IMR-90 (cell line): Measurements from ENCODE around the gene KLF1. TPM values are rescaled to one million over a fixed set of nuclear protein-coding genes. Genes with fewer than 3 reads are reported as not detected.
A peak's percentile ranks its signal among the peaks of the same experiment; 100 is the strongest.

ENCODE experiments used
- ATAC-seq: fragments of 200-7000 bp; cut with Tn5 transposase; 2 replicates; pipeline ENCODE4 v1.9.1; 2020; ENCODE audit warnings: low read depth, mild to moderate bottlenecking, moderate library complexity
- BruUV-seq: library from RNA; stranded (reverse); fragments of 400-500 nt; replicated peaks from 2 replicates; lab custom pipeline; 2021; lab: Mats Ljungman, UMichigan
- CTCF ChIA-PET: fragments of 300-600 bp; formaldehyde crosslinking; extraction: SDS; loops from one replicate; lab custom pipeline; 2021; ENCODE audit warnings: antibody characterized with exemption; lab: Yijun Ruan, JAX
- POLR2A ChIA-PET: fragments of 300-600 bp; sonication (Branson Sonifier 250); formaldehyde crosslinking; loops from one replicate; lab custom pipeline; 2022; ENCODE audit warnings: antibody characterized with exemption; ENCODE audit not compliant: unreplicated experiment; lab: Charles Lee
- DNase-seq: peaks from one replicate; pipeline ENCODE4 v3.0.0; 2013
- H2AFZ ChIP-seq: replicated peaks from 2 replicates; pipeline ENCODE3; 2013; ENCODE audit warnings: low read length, mild to moderate bottlenecking; ENCODE audit not compliant: poor library complexity
- H2AK5ac ChIP-seq: 2 replicates; pipeline ENCODE4 v1.6.1; 2013; ENCODE audit warnings: low read depth, low read length, inconsistent platforms
- H2AK9ac ChIP-seq: replicated peaks from 2 replicates; pipeline ENCODE3; 2013; ENCODE audit warnings: mild to moderate bottlenecking, low read depth, low read length, moderate library complexity; ENCODE audit not compliant: poor library complexity
- H2BK120ac ChIP-seq: 2 replicates; pipeline ENCODE4 v1.6.1; 2013; ENCODE audit warnings: low read depth, low read length, inconsistent platforms
- H2BK15ac ChIP-seq: 3 replicates; pipeline ENCODE4 v1.6.1; 2013; ENCODE audit warnings: low read depth, low read length, inconsistent platforms
- H2BK20ac ChIP-seq: 2 replicates; pipeline ENCODE4 v1.6.1; 2013; ENCODE audit warnings: low read depth, mild to moderate bottlenecking, inconsistent platforms, low read length, moderate library complexity
- H2BK5ac ChIP-seq: 2 replicates; pipeline ENCODE4 v1.6.1; 2013; ENCODE audit warnings: mild to moderate bottlenecking, low read depth, low read length, inconsistent platforms; ENCODE audit not compliant: poor library complexity, severe bottlenecking
- H3K14ac ChIP-seq: replicated peaks from 2 replicates; pipeline ENCODE4 v1.6.1; 2013; ENCODE audit warnings: low read depth, low read length, inconsistent platforms
- H3K18ac ChIP-seq: 2 replicates; pipeline ENCODE4 v1.6.1; 2013; ENCODE audit warnings: low read depth, low read length, control low read depth
- H3K23ac ChIP-seq: 2 replicates; pipeline ENCODE4 v1.6.1; 2013; ENCODE audit warnings: low read depth, low read length, inconsistent platforms
- H3K27ac ChIP-seq: 2 replicates; pipeline ENCODE4 v1.5.1; 2013; ENCODE audit warnings: mild to moderate bottlenecking, control low read depth, low read length; ENCODE audit not compliant: insufficient read depth
- H3K27me3 ChIP-seq: 2 replicates; pipeline ENCODE4 v1.6.1; 2013; ENCODE audit warnings: low read length; ENCODE audit not compliant: control insufficient read depth, insufficient read depth
- H3K36me3 ChIP-seq: 2 replicates; pipeline ENCODE4 v1.6.1; 2013; ENCODE audit warnings: low read length, mixed read lengths; ENCODE audit not compliant: control insufficient read depth, insufficient read depth
- H3K4ac ChIP-seq: 2 replicates; pipeline ENCODE4 v1.6.1; 2013; ENCODE audit warnings: low read depth, low read length, inconsistent platforms
- H3K4me1 ChIP-seq: 2 replicates; pipeline ENCODE4 v1.6.1; 2013; ENCODE audit warnings: low read length, mixed read lengths; ENCODE audit not compliant: control insufficient read depth, insufficient read depth
- H3K4me2 ChIP-seq: 2 replicates; pipeline ENCODE4 v1.6.1; 2013; ENCODE audit warnings: low read depth, mild to moderate bottlenecking, control low read depth, low read length, moderate library complexity
- H3K4me3 ChIP-seq: 2 replicates; pipeline ENCODE4 v1.5.1; 2013; ENCODE audit warnings: low read depth, mild to moderate bottlenecking, control low read depth, low read length, moderate library complexity; ENCODE audit not compliant: insufficient read depth
- H3K56ac ChIP-seq: 2 replicates; pipeline ENCODE4 v1.6.1; 2013; ENCODE audit warnings: low read length, inconsistent platforms; ENCODE audit not compliant: insufficient read depth; ENCODE audit errors: extremely low read depth
- H3K79me1 ChIP-seq, 2 experiments: 2 replicates each; pipeline ENCODE4 v1.6.1; 2013; ENCODE audit warnings: low read length in 2 of 2, inconsistent platforms in 1 of 2, low read depth in 1 of 2
- H3K9ac ChIP-seq: 2 replicates; pipeline ENCODE4 v1.6.1; 2013; ENCODE audit warnings: low read depth, low read length, control low read depth
- H3K9me1 ChIP-seq: 2 replicates; pipeline ENCODE4 v1.6.1; 2013; ENCODE audit warnings: low read length, inconsistent platforms; ENCODE audit not compliant: insufficient read depth
- H3K9me3 ChIP-seq: 2 replicates; pipeline ENCODE4 v1.6.1; 2013; ENCODE audit warnings: low read length; ENCODE audit not compliant: control insufficient read depth, insufficient read depth
- H4K20me1 ChIP-seq: 2 replicates; pipeline ENCODE4 v1.6.1; 2013; ENCODE audit warnings: low read length, inconsistent platforms; ENCODE audit not compliant: insufficient read depth
- H4K5ac ChIP-seq: 2 replicates; pipeline ENCODE4 v1.6.1; 2013; ENCODE audit warnings: mild to moderate bottlenecking, low read depth, low read length, control low read depth
- H4K8ac ChIP-seq, 2 experiments: 2 replicates each; pipeline ENCODE4 v1.6.1; 2013; ENCODE audit warnings: low read depth in 2 of 2, low read length in 2 of 2, control low read depth in 1 of 2, inconsistent platforms in 1 of 2
- H4K91ac ChIP-seq: 2 replicates; pipeline ENCODE4 v1.6.1; 2013; ENCODE audit warnings: low read depth, low read length, inconsistent platforms; ENCODE audit not compliant: insufficient read depth
- RCOR1 ChIP-seq: IDR thresholded peaks from 2 replicates; pipeline ENCODE4 v1.6.1; 2012; ENCODE audit warnings: mild to moderate bottlenecking, low read length, improper control_type of control experiment; ENCODE audit not compliant: insufficient replicate concordance
- WGBS, 2 experiments: methylation state at CpG; one replicate each; pipeline versions ENCODE4 v1.1.5 to v1.1.7; 2013; ENCODE audit warnings: missing lambda C conversion rate in 2 of 2; ENCODE audit not compliant: insufficient read length in 1 of 2; ENCODE audit errors: extremely low coverage in 2 of 2; 5-methylcytosine and 5-hydroxymethylcytosine counted together
- dilution Hi-C: fragments of 300-500 bp; cut with HindIII; formaldehyde crosslinking; loops from one replicate; pipeline ENCODE4 v1.14.3; 2018; ENCODE audit warnings: low sequenced_read_pairs; ENCODE audit not compliant: unreplicated experiment
- in situ Hi-C: fragments of 300-500 bp; cut with MboI; formaldehyde crosslinking; loops from 3 replicates; pipeline ENCODE4 v1.14.3; 2019; ENCODE audit warnings: low sequenced_read_pairs, inconsistent platforms, mixed read lengths
- intact Hi-C: fragments of 100-400 bp; cut with micrococcal nuclease; formaldehyde crosslinking; loops from 2 replicates; pipeline ENCODE4 v1.10.0; 2022
- polyA plus RNA-seq, 3 experiments: library from polyadenylated mRNA; depleted of rRNA; stranded (reverse); fragments of >200 nt; gene quantifications; 2 replicates each; pipeline ENCODE4 v1.2.3, GENCODE V29; 2012; ENCODE audit warnings: low replicate concordance in 1 of 3
- total RNA-seq: library from RNA; depleted of rRNA; stranded (reverse); fragments of >200 nt; gene quantifications from 2 replicates; pipeline ENCODE4 v1.2.3, GENCODE V29; 2012

Gene KLF1
- total and polyA plus RNA-seq, 2 of the 4 experiments (the other 2 are of a cell fraction): not detected

GRCh38 chr19:12858041-12858928, 28.7 kb downstream of the KLF1 start:
- BruUV-seq: no TSS peak
- in situ Hi-C loops: no loop called here
- DNase-seq (no peak), ATAC-seq (no peak)
- 97% methylated on average over 27 of the region's 35 CpGs; no CpG with 5 or more reads in 1 of the 2 experiments for WGBS, 2 experiments
- no peak overlapping the region for H2AFZ ChIP-seq
- H4K91ac ChIP-seq: no peak overlapping the region
- no peaks in the 10 kb centered on the region for H3K79me1 ChIP-seq
- H2AK9ac ChIP-seq: peak overlapping the region; percentile 65
- no peaks in the 10 kb centered on the region for H3K9me3 ChIP-seq
- H3K36me3 ChIP-seq: no peaks in the 10 kb centered on the region
- H2BK15ac ChIP-seq: no peak overlapping the region
- H3K4me2 ChIP-seq: no peak overlapping the region
- no peak overlapping the region for H2AK5ac ChIP-seq
- H2BK120ac ChIP-seq: no peak overlapping the region
- no peak overlapping the region for H4K5ac ChIP-seq
- no peak overlapping the region for H3K14ac ChIP-seq
- H3K56ac ChIP-seq: no peak overlapping the region
- H3K9ac ChIP-seq: no peak overlapping the region
- ChIA-PET CTCF (no interaction called here), POLR2A (interaction anchor here (0.6 kb wide), 1 partner anchor 12 kb away, joined by 5 read pairs; no protein-coding TSS in a partner anchor)
- no peaks in the 10 kb centered on the region for H3K4me1 ChIP-seq
- H3K4me3 ChIP-seq: no peak overlapping the region
- no peak overlapping the region for H3K27ac ChIP-seq
- H4K20me1 ChIP-seq: no peaks in the 10 kb centered on the region
- no peak overlapping the region for H2BK20ac ChIP-seq
- H2BK5ac ChIP-seq: no peak overlapping the region
- no peak overlapping the region for H4K8ac ChIP-seq
- H3K18ac ChIP-seq: no peak overlapping the region
- no peak overlapping the region for H3K4ac ChIP-seq
- H3K9me1 ChIP-seq: no peaks in the 10 kb centered on the region
- TF ChIP-seq RCOR1: no peak
- intact Hi-C loops: no loop called here
- dilution Hi-C loops: no loop called here
- H3K23ac ChIP-seq: no peak overlapping the region
- H3K27me3 ChIP-seq: peaks cover 5% of the 10 kb centered on the region
